Lower leg skin (tissue), 4 donors: ENCODE data around the gene CUL5. TPM values are rescaled to one million over a fixed set of nuclear protein-coding genes. Genes with fewer than 3 reads are reported as not detected.
"Not testable (repeated sequence)": the region's sequence is repeated elsewhere in the genome, so short reads cannot be mapped to it uniquely, and the experiment has no call there.

Source experiments
- DNase-seq, 2 donors: peaks; one replicate each; pipeline ENCODE4 v3.0.0-alpha.2; 2019; ENCODE audit warnings: low spot score in 2 of 2
- H3K4me3 ChIP-seq: fragments of 200-600 bp; sonication (generic); 2 replicates; pipeline ENCODE4 v1.5.1; 2017; ENCODE audit warnings: mild to moderate bottlenecking, low read depth; ENCODE audit not compliant: poor library complexity, severe bottlenecking
- POLR2A ChIP-seq, 2 donors: fragments of 450-650 bp; IDR thresholded peaks; one replicate each; pipeline ENCODE4 v1.6.1; 2016 to 2017; ENCODE audit warnings: antibody characterized with exemption in 2 of 2, mild to moderate bottlenecking in 1 of 2, moderate library complexity in 1 of 2
- WGBS, 2 donors: methylation state at CpG; one replicate each; pipeline ENCODE4 v1.1.5; 2018; 5-methylcytosine and 5-hydroxymethylcytosine counted together
- intact Hi-C: fragments of 100-400 bp; cut with DNase I; formaldehyde crosslinking; loops from one replicate; pipeline ENCODE4 v1.15.0; 2023; ENCODE audit warnings: low total_unique reads
- total RNA-seq, 4 donors: library from RNA; depleted of rRNA; stranded (reverse); fragments of >200 nt; gene quantifications; one replicate each; pipeline ENCODE4 v1.1.0, GENCODE V29; 2016
- TF ChIP-seq, protein P1 (sequence below), 3 donors: fragments of 450-650 bp; IDR thresholded peaks; one replicate each; pipeline ENCODE4 v1.5.1; 2016; ENCODE audit warnings: antibody characterized with exemption in 3 of 3, mild to moderate bottlenecking in 3 of 3, moderate library complexity in 2 of 3

The CUL5 gene
- total RNA-seq, 4 donors from 2014 or later = 24.2 to 30.1 (median 29.4) TPM

DNA sequence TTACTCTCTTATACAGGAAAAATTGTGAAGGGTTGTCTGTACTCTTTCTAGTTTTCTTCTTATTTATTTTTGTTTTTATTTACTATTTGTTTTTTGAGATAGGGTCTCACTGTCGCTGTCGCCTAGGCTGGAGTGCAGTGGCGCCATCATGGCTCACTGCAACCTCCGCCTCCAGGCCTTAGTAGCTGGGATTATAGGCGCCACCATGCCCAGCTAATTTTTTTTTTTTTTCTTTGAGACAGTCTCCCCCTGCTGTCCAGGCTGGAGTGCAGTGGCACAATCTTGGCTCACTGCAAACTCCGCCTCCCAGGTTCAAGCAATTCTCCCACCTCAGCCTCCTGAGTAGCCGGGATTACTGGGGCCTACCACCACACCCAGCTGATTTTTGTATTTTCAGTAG, 18.4 kb downstream of the CUL5 start:
- intact Hi-C loops = no loop called here
- no peak for DNase-seq
- 99% methylated on average over 7 of the region's 7 CpGs for WGBS, 2 donors
- no peak for TF ChIP-seq POLR2A (IDR thresholded peaks at IDR 0.05)
- TF ChIP-seq, protein P1, sequence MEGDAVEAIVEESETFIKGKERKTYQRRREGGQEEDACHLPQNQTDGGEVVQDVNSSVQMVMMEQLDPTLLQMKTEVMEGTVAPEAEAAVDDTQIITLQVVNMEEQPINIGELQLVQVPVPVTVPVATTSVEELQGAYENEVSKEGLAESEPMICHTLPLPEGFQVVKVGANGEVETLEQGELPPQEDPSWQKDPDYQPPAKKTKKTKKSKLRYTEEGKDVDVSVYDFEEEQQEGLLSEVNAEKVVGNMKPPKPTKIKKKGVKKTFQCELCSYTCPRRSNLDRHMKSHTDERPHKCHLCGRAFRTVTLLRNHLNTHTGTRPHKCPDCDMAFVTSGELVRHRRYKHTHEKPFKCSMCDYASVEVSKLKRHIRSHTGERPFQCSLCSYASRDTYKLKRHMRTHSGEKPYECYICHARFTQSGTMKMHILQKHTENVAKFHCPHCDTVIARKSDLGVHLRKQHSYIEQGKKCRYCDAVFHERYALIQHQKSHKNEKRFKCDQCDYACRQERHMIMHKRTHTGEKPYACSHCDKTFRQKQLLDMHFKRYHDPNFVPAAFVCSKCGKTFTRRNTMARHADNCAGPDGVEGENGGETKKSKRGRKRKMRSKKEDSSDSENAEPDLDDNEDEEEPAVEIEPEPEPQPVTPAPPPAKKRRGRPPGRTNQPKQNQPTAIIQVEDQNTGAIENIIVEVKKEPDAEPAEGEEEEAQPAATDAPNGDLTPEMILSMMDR (IDR thresholded peaks at IDR 0.05) = no peak
- no peak overlapping the region for H3K4me3 ChIP-seq

DNA sequence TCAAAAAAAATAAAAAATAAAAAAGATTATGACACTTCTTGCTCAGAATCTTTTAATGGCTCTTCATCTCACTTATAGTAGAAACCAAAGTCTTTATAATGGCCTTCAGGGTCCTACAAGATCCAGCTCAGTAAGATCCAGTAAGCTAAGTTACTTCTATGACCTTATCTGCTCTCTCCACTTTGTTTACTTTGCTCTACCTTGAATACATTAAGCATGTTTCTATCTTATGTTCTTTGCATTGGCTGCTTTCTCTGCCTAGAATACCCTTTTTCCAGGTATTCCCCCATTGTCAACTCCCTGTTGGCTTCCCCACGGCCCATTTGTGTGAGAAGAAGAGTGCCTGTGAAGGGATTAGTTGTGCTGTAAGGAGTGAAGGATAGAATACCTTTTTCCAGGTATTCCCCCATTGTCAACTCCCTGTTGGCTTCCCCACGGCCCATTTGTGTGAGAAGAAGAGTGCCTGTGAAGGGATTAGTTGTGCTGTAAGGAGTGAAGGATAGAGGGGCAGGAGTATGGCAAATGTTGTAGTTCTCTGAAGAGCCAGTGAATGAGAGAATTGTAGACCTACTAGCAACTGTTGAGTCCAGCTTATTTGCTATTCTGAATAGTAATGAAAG, 20.2 kb downstream of the CUL5 start:
- whole genome bisulfite sequencing, 2 donors = 93 to 96% methylated on average over 2 of the region's 2 CpGs
- DNase-seq, H3K4me3 ChIP-seq, intact Hi-C loops: not testable (repeated sequence)

DNA sequence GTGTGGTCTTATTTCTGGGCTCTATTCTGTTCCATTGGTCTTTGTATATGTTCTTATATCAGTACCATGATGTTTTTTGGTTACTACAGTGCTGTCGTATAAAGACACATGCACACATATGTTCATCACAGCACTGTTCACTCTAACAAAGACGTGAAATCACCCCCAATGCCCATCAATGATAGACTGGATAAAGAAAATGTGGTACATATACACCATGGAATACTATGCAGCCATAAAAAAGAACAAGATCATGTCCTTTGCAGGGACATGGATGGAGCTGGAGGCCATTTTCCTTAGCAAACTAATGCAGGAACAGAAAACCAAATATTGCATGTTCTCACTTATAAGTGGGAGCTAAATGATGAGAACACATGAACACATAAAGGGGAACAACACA, 22.9 kb downstream of the CUL5 start:
- intact Hi-C loops = loop anchor here (5.0 kb wide), 1 partner anchor 51 kb away; no protein-coding TSS in a partner anchor
- DNase-seq = not testable (repeated sequence)
- 99% methylated on average over 2 of the region's 2 CpGs for WGBS, 2 donors

DNA sequence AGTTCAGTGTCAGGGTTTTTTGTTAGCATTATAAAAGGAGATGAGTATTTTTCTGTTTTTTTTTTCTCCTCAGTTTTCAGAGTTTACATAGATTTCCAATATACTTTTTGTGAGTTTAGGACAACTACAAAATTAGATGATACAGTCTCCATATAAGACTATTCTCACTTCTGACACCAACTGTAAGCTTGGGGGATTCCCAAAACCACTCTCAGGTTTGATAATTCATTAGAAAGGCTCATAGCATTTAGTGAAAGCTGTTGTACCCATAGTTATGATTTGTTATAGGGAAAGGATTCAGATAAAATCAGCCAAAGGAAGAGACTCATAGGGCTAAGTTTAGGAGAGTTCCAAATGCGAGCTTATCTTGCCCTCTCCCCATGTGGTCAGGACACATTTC, 24.1 kb downstream of the CUL5 start:
- 90% methylated on average over 1 of the region's 1 CpG for WGBS, 2 donors
- TF ChIP-seq POLR2A (IDR thresholded peaks at IDR 0.05) = no peak
- TF ChIP-seq, protein P1 (IDR thresholded peaks at IDR 0.05) = no peak
- no peak for DNase-seq
- H3K4me3 ChIP-seq = no peak overlapping the region
- intact Hi-C loops = loop anchor here (5.0 kb wide), 1 partner anchor 50 kb away; no protein-coding TSS in a partner anchor

More for the DNA sequence above, 22.9 kb downstream of the CUL5 start:
- H3K4me3 ChIP-seq = not testable (repeated sequence)

DNA sequence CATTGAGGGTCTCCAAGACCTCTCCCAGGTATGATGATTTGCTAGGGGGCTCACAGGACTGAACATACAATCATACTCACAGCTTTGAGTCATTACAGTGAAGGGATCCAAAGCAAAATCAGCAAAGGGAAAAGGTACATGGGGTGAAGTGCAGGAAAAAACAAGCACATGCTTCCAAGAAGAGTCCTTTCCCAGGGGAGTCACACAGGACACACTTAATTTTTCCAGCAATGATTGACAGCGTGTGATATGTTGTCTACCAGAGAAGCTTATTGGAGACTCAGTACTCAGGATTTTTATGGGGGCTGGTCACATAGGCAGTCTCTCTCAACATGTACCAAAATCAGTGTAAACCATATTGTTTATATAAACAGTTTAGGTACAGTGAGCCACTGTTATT, 25.3 kb downstream of the CUL5 start:
- 91 to 100% methylated on average over 1 of the region's 1 CpG for WGBS, 2 donors
- DNase-seq = no peak
- TF ChIP-seq POLR2A (IDR thresholded peaks at IDR 0.05) = no peak
- TF ChIP-seq, protein P1 (IDR thresholded peaks at IDR 0.05) = no peak
- intact Hi-C loops = loop anchor here (5.0 kb wide), 1 partner anchor 48 kb away; no protein-coding TSS in a partner anchor
- no peak overlapping the region for H3K4me3 ChIP-seq

DNA sequence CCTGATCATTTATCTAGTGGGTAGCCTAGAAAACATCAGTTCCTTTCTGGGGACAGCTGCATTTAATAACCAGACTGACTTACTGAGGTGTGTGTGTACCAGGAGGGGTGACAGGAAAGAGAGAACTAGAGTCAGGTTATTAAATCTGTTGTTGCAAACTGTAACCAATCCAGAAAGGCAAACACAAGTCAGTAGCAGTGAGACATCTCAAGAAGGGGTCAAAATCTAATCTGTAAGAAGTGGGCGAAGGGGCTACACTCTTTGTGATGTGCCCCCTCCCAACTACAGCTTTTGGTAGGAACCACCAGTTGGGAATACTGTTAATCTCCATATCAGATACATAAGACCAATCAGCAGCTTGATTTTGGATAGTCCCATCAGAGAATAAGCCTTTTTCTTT, 26.3 kb downstream of the CUL5 start:
- TF ChIP-seq, protein P1 (IDR thresholded peaks at IDR 0.05) = no peak
- TF ChIP-seq POLR2A (IDR thresholded peaks at IDR 0.05) = no peak
- H3K4me3 ChIP-seq = no peak overlapping the region
- DNase-seq = no peak
- intact Hi-C loops = loop anchor here (5.0 kb wide), 1 partner anchor 47 kb away; no protein-coding TSS in a partner anchor
- 100% methylated on average over 1 of the region's 1 CpG for WGBS, 2 donors

DNA sequence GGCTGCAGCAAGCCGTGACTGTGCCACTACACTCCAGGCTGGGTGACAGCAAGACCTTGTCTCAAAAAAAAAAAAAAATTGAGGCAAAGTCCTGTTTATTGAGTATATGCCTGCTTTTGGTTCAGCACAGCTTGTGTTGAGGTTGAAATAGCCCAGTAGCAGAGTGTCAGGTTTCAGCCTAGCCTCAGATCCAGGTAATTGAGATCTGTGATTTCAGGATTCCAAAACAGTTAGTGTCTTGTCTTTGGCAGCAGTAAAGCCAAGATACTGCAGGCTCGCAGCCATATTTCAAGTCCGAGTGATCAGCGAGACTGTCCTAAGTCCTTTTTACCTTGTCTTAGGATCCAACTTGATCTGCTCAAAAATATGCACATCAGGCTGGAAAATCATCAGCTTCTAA, 27.0 kb downstream of the CUL5 start:
- intact Hi-C loops = no loop called here
- 80 to 83% methylated on average over 4 of the region's 4 CpGs for WGBS, 2 donors
- H3K4me3 ChIP-seq = no peak overlapping the region
- TF ChIP-seq, protein P1 (IDR thresholded peaks at IDR 0.05) = no peak
- no peak for TF ChIP-seq POLR2A (IDR thresholded peaks at IDR 0.05)
- DNase-seq = no peak
